GM19043 (cell line): ENCODE results near the gene ITPK1.

Experiments used
- ATAC-seq: cut with Tn5 transposase; IDR thresholded peaks from one replicate; pipeline ENCODE4 v1.9.1; 2021; ENCODE audit warnings: low read depth; ENCODE audit not compliant: unreplicated experiment

Gene ITPK1

GRCh38 chr14:92980866-92981265 is 134.9 kb downstream of the ITPK1 start:
- ATAC-seq, result no peak

- ATAC-seq, result no peak
Observed at GRCh38 chr14:92978229-92979021, 137.3 kb downstream of the ITPK1 start.

GRCh38 chr14:92976268-92976667 is 139.5 kb downstream of the ITPK1 start:
- ATAC-seq, result no peak

- no peak for ATAC-seq
Observed at GRCh38 chr14:92974541-92975345, 141.0 kb downstream of the ITPK1 start.

- ATAC-seq, result no peak
Observed at GRCh38 chr14:92973798-92974372, 141.8 kb downstream of the ITPK1 start.

- ATAC-seq, result no peak
Observed at GRCh38 chr14:92973261-92973797, 142.4 kb downstream of the ITPK1 start.

- no peak for ATAC-seq
Observed at GRCh38 chr14:92971601-92972180, 144.0 kb downstream of the ITPK1 start.

GRCh38 chr14:92970271-92970670 is 145.5 kb downstream of the ITPK1 start:
- no peak for ATAC-seq

- ATAC-seq, result no peak
Observed at GRCh38 chr14:92969871-92970270, 145.9 kb downstream of the ITPK1 start.

- ATAC-seq, result no peak
Observed at GRCh38 chr14:92969430-92969829, 146.3 kb downstream of the ITPK1 start.

GRCh38 chr14:92968291-92969020 is 147.3 kb downstream of the ITPK1 start:
- no peak for ATAC-seq

- ATAC-seq, result no peak
Observed at GRCh38 chr14:92967346-92967926, 148.3 kb downstream of the ITPK1 start.

GRCh38 chr14:92965281-92965680 is 150.4 kb downstream of the ITPK1 start:
- ATAC-seq, result no peak

GRCh38 chr14:92964124-92965109 is 151.3 kb downstream of the ITPK1 start:
- no peak for ATAC-seq

GRCh38 chr14:92963301-92964123 is 152.2 kb downstream of the ITPK1 start:
- ATAC-seq, result no peak

GRCh38 chr14:92962831-92963095 is 153.0 kb downstream of the ITPK1 start:
- no peak for ATAC-seq

GRCh38 chr14:92962031-92962830 is 153.5 kb downstream of the ITPK1 start:
- no peak for ATAC-seq
